GM19397 (cell line): Measurements from ENCODE around the gene COL18A1.
A peak's percentile ranks its signal among the peaks of the same experiment; 100 is the strongest.

Experiments
- ATAC-seq: cut with Tn5 transposase; IDR thresholded peaks from one replicate; pipeline ENCODE4 v1.9.1; 2021; ENCODE audit warnings: mild to moderate bottlenecking, moderate library complexity; ENCODE audit not compliant: unreplicated experiment

The COL18A1 gene

GRCh38 chr21:45541221-45542039 is 136.5 kb downstream of the COL18A1 start:
- peak; percentile 46 for ATAC-seq

GRCh38 chr21:45542242-45542666 is 137.3 kb downstream of the COL18A1 start, which contains the start of gene SLC19A1:
SLC19A1 (minus strand) TSS chr21:45542440; CDS start chr21:45537959, 4,481 bp downstream.
- peak; percentile 71 for ATAC-seq

- no peak for ATAC-seq
Observed at GRCh38 chr21:45542667-45543370, 137.9 kb downstream of the COL18A1 start.

- ATAC-seq = no peak
Observed at GRCh38 chr21:45543371-45543709, 138.4 kb downstream of the COL18A1 start.

- ATAC-seq = no peak
Observed at GRCh38 chr21:45543710-45544448, 138.9 kb downstream of the COL18A1 start.

- no peak for ATAC-seq
Observed at GRCh38 chr21:45544449-45545235, 139.7 kb downstream of the COL18A1 start.

- no peak for ATAC-seq
Observed at GRCh38 chr21:45545236-45545570, 140.2 kb downstream of the COL18A1 start.

GRCh38 chr21:45545691-45546531 is 140.9 kb downstream of the COL18A1 start:
- no peak for ATAC-seq

GRCh38 chr21:45546636-45547544 is 141.9 kb downstream of the COL18A1 start:
- ATAC-seq = no peak

- no peak for ATAC-seq
Observed at GRCh38 chr21:45547545-45547900, 142.6 kb downstream of the COL18A1 start.

GRCh38 chr21:45548711-45549491 is 143.9 kb downstream of the COL18A1 start:
- no peak for ATAC-seq

GRCh38 chr21:45549626-45550463 is 144.9 kb downstream of the COL18A1 start:
- ATAC-seq = no peak

- no peak for ATAC-seq
Observed at GRCh38 chr21:45550522-45551210, 145.7 kb downstream of the COL18A1 start.

- no peak for ATAC-seq
Observed at GRCh38 chr21:45551316-45551715, 146.4 kb downstream of the COL18A1 start.

GRCh38 chr21:45551783-45552695 is 147.1 kb downstream of the COL18A1 start:
- no peak for ATAC-seq
